MCF 10A (cell line): ENCODE data around the gene NAALADL2. TPM values are rescaled to one million over a fixed set of nuclear protein-coding genes. Genes with fewer than 3 reads are reported as not detected.

ENCODE experiments used
- BruUV-seq: library from RNA; stranded (reverse); fragments of 400-500 nt; replicated peaks from 2 replicates; lab custom pipeline; 2021; lab: Mats Ljungman, UMichigan
- CTCF ChIA-PET: fragments of 300-600 bp; sonication (Branson Sonifier 250); formaldehyde crosslinking; extraction: SDS; loops from one replicate; lab custom pipeline; 2021; ENCODE audit warnings: antibody characterized with exemption, inconsistent platforms; lab: Yijun Ruan, JAX
- POLR2A ChIA-PET: fragments of 300-600, 350-650 bp; sonication (Branson Sonifier 250); formaldehyde crosslinking; extraction: SDS; loops from one replicate; lab custom pipeline; 2020; ENCODE audit warnings: antibody characterized with exemption, inconsistent platforms; lab: Yijun Ruan, JAX
- DNase-seq: peaks from one replicate; pipeline ENCODE4 v3.0.0-alpha.2; 2018; ENCODE audit not compliant: unreplicated experiment
- H3K27ac Mint-ChIP-seq: one replicate; pipeline ENCODE4 v1.8.0; 2022; ENCODE audit warnings: mild to moderate bottlenecking, low read depth, mixed read lengths; ENCODE audit not compliant: unreplicated experiment
- H3K27me3 Mint-ChIP-seq: one replicate; pipeline ENCODE4 v1.8.0; 2022; ENCODE audit warnings: mixed read lengths; ENCODE audit not compliant: insufficient read depth, unreplicated experiment
- H3K36me3 Mint-ChIP-seq: one replicate; pipeline ENCODE4 v1.8.0; 2022; ENCODE audit warnings: mild to moderate bottlenecking, moderate library complexity, mixed read lengths; ENCODE audit not compliant: insufficient read depth, unreplicated experiment
- H3K4me1 Mint-ChIP-seq: one replicate; pipeline ENCODE4 v1.8.0; 2022; ENCODE audit warnings: mixed read lengths; ENCODE audit not compliant: insufficient read depth, unreplicated experiment
- H3K4me3 Mint-ChIP-seq: one replicate; pipeline ENCODE4 v1.8.0; 2022; ENCODE audit warnings: mild to moderate bottlenecking, moderate library complexity, mixed read lengths; ENCODE audit not compliant: unreplicated experiment
- H3K9me3 Mint-ChIP-seq: one replicate; pipeline ENCODE4 v1.8.0; 2022; ENCODE audit warnings: mixed read lengths; ENCODE audit not compliant: unreplicated experiment
- CTCF ChIP-seq: fragments of 200-600 bp; IDR thresholded peaks from one replicate; pipeline ENCODE4 v1.8.0; 2022; ENCODE audit warnings: antibody characterized with exemption, mild to moderate bottlenecking; ENCODE audit not compliant: unreplicated experiment
- intact Hi-C: fragments of 100-400 bp; cut with micrococcal nuclease; formaldehyde crosslinking; loops from 2 replicates; pipeline ENCODE4 v1.14.1; 2022
- total RNA-seq: library from RNA; stranded (reverse); gene quantifications from 2 replicates; pipeline ENCODE4 v1.2.3, GENCODE V29; 2022

The NAALADL2 gene
- total RNA-seq, 1 experiment from 2014 or later = 4.2 TPM

DNA sequence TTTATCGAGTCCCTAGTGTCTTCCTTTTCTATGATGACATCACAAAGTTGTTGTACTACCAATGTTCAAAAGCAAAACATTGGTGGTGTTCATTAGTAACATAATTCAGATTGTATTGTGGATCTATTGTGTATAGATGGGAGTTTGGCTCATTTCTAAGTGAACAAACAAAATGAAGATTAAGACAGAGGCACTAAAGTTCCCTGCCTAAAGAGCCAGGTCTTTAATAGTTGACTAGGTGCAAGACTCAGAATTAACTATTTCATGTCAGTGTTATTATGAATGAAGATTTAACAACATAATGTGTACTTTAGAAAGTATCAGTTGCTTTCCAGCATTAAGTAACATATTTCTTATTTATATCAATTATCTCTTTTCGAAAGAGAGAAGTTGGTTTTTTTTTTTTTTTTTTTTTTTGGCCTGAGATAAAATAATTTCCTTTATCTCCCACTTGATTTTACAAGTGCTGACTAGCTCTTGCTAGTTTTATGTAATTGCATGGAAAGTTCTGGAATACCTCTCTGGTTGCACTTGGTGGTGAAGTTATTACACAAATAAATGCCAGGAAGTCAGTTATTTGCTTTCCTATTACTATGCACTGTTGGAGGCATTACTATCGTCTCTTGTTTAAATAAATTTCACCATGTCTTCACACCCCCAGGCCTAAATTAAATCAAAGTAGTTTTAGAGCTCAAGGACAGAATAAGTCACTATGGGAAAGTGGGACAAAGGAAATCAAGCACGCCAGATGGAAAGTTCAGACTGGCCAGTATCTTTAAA lies 48.7 kb downstream of the NAALADL2 start:
- BruUV-seq = no TSS peak
- intact Hi-C loops = no loop called here
- ChIA-PET CTCF (interaction anchor here (0.6 kb wide), 1 partner anchor 1522 kb away, joined by 3 read pairs; no protein-coding TSS in a partner anchor), POLR2A (no interaction called here)
- no peaks in the 10 kb centered on the region for H3K27me3 Mint-ChIP-seq
- H3K36me3 Mint-ChIP-seq = no peaks in the 10 kb centered on the region
- no peaks in the 10 kb centered on the region for H3K9me3 Mint-ChIP-seq
- no peak for TF ChIP-seq CTCF
- H3K4me1 Mint-ChIP-seq = no peaks in the 10 kb centered on the region
- no peak overlapping the region for H3K27ac Mint-ChIP-seq
- DNase-seq = no peak
- no peak overlapping the region for H3K4me3 Mint-ChIP-seq

DNA sequence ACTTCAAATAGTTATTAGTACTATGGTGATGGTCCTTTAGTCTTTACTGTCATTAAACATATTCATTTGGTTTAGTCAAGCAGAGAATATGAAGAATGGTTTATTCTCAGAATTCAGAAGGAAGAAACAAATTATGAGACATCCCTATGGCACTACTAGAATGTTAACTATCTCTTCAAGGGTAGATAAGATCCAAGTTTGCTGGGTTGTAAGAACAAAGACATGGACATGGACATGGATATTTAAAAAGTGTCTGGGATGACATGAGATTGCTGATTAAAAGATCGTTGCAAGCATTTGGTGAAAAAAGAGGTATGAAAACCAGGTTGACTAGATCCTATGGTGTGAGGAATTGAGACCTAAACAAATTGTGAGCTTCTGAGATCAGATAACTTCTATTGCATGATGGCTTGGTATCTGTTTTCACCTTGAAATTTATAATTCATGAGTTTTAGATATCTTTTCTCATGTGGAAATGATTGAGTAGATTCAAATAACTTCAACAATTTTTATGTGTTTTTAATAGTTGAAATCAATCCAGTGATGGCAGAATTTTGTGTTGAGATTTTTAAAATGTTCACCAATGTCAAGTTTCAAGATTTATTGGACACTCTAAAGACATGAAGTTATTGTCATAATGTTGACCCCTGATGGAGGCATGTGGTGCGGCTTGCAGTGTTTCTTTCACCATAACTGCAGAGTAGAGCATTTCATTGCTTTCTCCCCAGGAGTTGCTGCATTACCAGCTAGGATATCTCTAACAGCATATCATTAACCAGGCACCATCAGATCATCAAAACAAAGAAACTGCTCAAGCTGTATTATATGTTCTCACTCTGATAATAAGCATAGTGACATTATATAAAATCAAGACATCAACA lies 72.6 kb downstream of the NAALADL2 start:
- Mint-ChIP-seq H3K9me3 (no peaks in the 10 kb centered on the region), H3K27me3 (no peaks in the 10 kb centered on the region), H3K27ac (no peak overlapping the region), H3K4me1 (no peaks in the 10 kb centered on the region), H3K36me3 (no peaks in the 10 kb centered on the region), H3K4me3 (no peak overlapping the region)
- TF ChIP-seq CTCF = no peak
- BruUV-seq = no TSS peak
- ChIA-PET CTCF (interaction anchor here (0.5 to 0.9 kb wide), 3 partner anchors 21 to 189 kb away, joined by 3 read pairs; no protein-coding TSS in a partner anchor), POLR2A (no interaction called here)
- no peak for DNase-seq
- intact Hi-C loops = no loop called here

- ChIA-PET POLR2A (no interaction called here), CTCF (no interaction called here)
- no peaks in the 10 kb centered on the region for H3K36me3 Mint-ChIP-seq
- H3K9me3 Mint-ChIP-seq = no peaks in the 10 kb centered on the region
- no peak overlapping the region for H3K27ac Mint-ChIP-seq
- H3K4me1 Mint-ChIP-seq = no peaks in the 10 kb centered on the region
- no peak for DNase-seq
- intact Hi-C loops = no loop called here
- no peak overlapping the region for H3K4me3 Mint-ChIP-seq
- H3K27me3 Mint-ChIP-seq = no peaks in the 10 kb centered on the region
- TF ChIP-seq CTCF = no peak
- no TSS peak for BruUV-seq
Observed at GRCh38 chr3:174936590-174936989, 77.5 kb downstream of the NAALADL2 start.

DNA sequence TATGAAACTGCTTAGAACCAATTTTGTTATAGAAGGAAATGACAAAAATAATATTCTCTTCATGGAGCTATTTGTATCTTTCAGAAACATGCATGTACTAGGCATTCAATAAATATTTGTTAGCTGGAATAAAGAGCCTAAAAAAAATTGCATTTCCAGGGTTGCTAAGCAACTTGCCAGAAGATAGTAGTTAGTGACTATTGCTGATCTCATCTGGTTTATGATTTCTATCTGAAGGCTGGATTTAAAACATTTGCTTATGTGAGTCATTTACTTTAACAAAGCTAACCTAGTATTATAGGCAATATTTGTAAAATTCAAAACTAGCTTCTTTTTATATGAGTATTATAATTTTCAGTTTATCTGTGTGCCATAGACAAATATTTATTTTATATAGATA lies 78.3 kb downstream of the NAALADL2 start:
- no peaks in the 10 kb centered on the region for H3K4me1 Mint-ChIP-seq
- TF ChIP-seq CTCF = no peak
- no peak for DNase-seq
- intact Hi-C loops = no loop called here
- no peaks in the 10 kb centered on the region for H3K27me3 Mint-ChIP-seq
- ChIA-PET CTCF (interaction anchor here (0.5 to 0.6 kb wide), 2 partner anchors 189 to 901 kb away, joined by 3 to 5 read pairs; no protein-coding TSS in a partner anchor), POLR2A (no interaction called here)
- no peak overlapping the region for H3K27ac Mint-ChIP-seq
- no peaks in the 10 kb centered on the region for H3K36me3 Mint-ChIP-seq
- BruUV-seq = no TSS peak
- H3K9me3 Mint-ChIP-seq = peaks cover 5% of the 10 kb centered on the region
- no peak overlapping the region for H3K4me3 Mint-ChIP-seq
